Immature natural killer cell (primary cell): ENCODE measurements around the gene URM1. TPM values are rescaled to one million over a fixed set of nuclear protein-coding genes. Genes with fewer than 3 reads are reported as not detected.
A peak's percentile ranks its signal among the peaks of the same experiment; 100 is the strongest.

Experiments used
- DNase-seq, 3 donors: peaks; one replicate each; pipeline ENCODE4 v3.0.0; 2022; ENCODE audit warnings: mixed read lengths in 1 of 3
- H3K27ac Mint-ChIP-seq, 6 donors: one replicate each; pipeline ENCODE4 v1.8.0; 2020; ENCODE audit warnings: mixed read lengths in 6 of 6, mild to moderate bottlenecking in 5 of 6, inconsistent platforms in 4 of 6, moderate library complexity in 3 of 6
- H3K27me3 Mint-ChIP-seq, 3 donors: one replicate each; pipeline ENCODE4 v1.8.0; 2020 to 2021; ENCODE audit warnings: low read depth in 3 of 3, mild to moderate bottlenecking in 3 of 3, mixed read lengths in 3 of 3, moderate library complexity in 3 of 3, inconsistent platforms in 1 of 3
- H3K36me3 Mint-ChIP-seq, 3 donors: one replicate each; pipeline ENCODE4 v1.8.0; 2020; ENCODE audit warnings: mixed read lengths in 3 of 3, inconsistent platforms in 2 of 3, mild to moderate bottlenecking in 2 of 3
- H3K4me1 Mint-ChIP-seq, 2 donors: one replicate each; pipeline ENCODE4 v1.8.0; 2020; ENCODE audit warnings: inconsistent platforms in 2 of 2, mild to moderate bottlenecking in 2 of 2, mixed read lengths in 2 of 2, moderate library complexity in 1 of 2
- H3K4me3 Mint-ChIP-seq, 5 donors: one replicate each; pipeline ENCODE4 v1.8.0; 2020; ENCODE audit warnings: mild to moderate bottlenecking in 5 of 5, mixed read lengths in 5 of 5, inconsistent platforms in 3 of 5, moderate library complexity in 3 of 5
- H3K9me3 Mint-ChIP-seq, 6 donors: one replicate each; pipeline ENCODE4 v1.8.0; 2020; ENCODE audit warnings: mild to moderate bottlenecking in 6 of 6, mixed read lengths in 6 of 6, inconsistent platforms in 4 of 6, moderate library complexity in 3 of 6
- polyA plus RNA-seq, 3 donors: library from polyadenylated mRNA; unstranded; fragments of 300-500 nt; fragmentation: Illumina TruSeq; gene quantifications; one replicate each; pipeline ENCODE4 v1.2.3, GENCODE V29; 2021

URM1 gene
- polyA plus RNA-seq, 3 donors from 2014 or later, result 52.6 to 70.1 (median 61.5) TPM

GRCh38 chr9:128339761-128340690 lies 31.1 kb upstream of the URM1 start, which contains the start of gene SLC27A4:
Gene SLC27A4 (plus strand): TSS chr9:128340527. CDS start chr9:128343133, 2,606 bp downstream.
- DNase-seq, result peak; percentile 75 to 81 (median 79)
- Mint-ChIP-seq H3K27ac (peak within 1 kb of the TSS; percentile 74 to 97 (median 89)), H3K9me3 (no peaks in the 10 kb centered on the region), H3K36me3 (peaks cover 0 to 14% (median 0%) of the 10 kb centered on the region in 3 donors), H3K4me3 (peak within 1 kb of the TSS; percentile 88 to 100 (median 94)), H3K4me1 (peaks cover 8 to 12% of the 10 kb centered on the region in 2 donors), H3K27me3 (peaks cover 2 to 4% (median 4%) of the 10 kb centered on the region in 3 donors)

DNA sequence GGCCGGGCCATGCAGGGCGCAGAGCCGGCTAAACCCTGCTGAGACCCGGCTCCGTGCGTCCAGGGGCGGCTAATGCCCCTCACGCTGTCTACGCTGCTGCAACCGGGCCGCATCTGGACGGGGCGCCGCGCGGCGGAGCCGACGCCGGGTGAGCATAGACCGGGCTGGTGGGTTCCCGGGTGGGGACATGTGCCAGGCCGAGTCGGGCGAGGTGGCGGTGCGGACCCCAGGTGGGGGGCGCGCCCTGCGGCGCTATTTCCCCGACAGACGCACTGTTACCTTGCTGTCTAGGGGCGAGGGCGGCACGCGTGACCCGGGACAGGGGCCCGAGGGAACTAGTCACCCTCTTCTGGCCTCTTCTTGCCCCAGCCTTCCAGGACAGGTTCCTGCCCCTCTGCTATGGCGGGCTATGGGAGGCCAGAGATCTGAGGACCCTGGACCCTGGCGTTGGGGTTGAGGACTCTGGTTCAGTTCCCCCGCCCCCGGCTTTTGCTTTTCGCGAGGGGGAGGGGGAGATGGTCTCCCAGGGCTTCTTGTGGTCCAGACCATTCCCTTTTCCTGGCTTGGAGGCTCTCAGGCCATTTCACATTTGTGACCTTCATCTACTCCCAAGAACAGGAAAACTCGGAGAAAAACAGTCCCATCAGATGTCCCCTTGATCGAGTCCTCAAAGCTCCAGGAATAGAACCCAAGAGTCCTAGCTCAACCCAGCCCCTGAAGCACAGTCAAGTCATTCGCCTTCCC lies 30.3 kb upstream of the URM1 start:
- DNase-seq, result no peak
- Mint-ChIP-seq H3K36me3 (peaks cover 0 to 17% (median 0%) of the 10 kb centered on the region in 3 donors), H3K4me3 (peak overlapping the region; percentile 88 to 100 (median 94)), H3K27ac (peak overlapping the region; percentile 74 to 97 (median 89)), H3K4me1 (peaks cover 8 to 12% of the 10 kb centered on the region in 2 donors), H3K9me3 (no peaks in the 10 kb centered on the region), H3K27me3 (peaks cover 2 to 4% (median 4%) of the 10 kb centered on the region in 3 donors)

GRCh38 chr9:128341435-128341849 lies 29.7 kb upstream of the URM1 start:
- Mint-ChIP-seq H3K27me3 (peaks cover 2 to 4% (median 2%) of the 10 kb centered on the region in 3 donors), H3K27ac (peak overlapping the region; percentile 74 to 97 (median 89)), H3K9me3 (no peaks in the 10 kb centered on the region), H3K4me3 (peak overlapping the region; percentile 88 to 100 (median 94)), H3K4me1 (peaks cover 8 to 12% of the 10 kb centered on the region in 2 donors), H3K36me3 (peaks cover 0 to 17% (median 0%) of the 10 kb centered on the region in 3 donors)
- DNase-seq, result peak; percentile 45 to 59 (median 52)

- H3K4me1 Mint-ChIP-seq, result peaks cover 8 to 12% of the 10 kb centered on the region in 2 donors
- peaks cover 0 to 25% (median 0%) of the 10 kb centered on the region in 3 donors for H3K36me3 Mint-ChIP-seq
- no peak for DNase-seq
- no peak overlapping the region for H3K4me3 Mint-ChIP-seq
- no peak overlapping the region for H3K27ac Mint-ChIP-seq
- H3K9me3 Mint-ChIP-seq, result no peaks in the 10 kb centered on the region
- H3K27me3 Mint-ChIP-seq, result peaks cover 2 to 4% (median 4%) of the 10 kb centered on the region in 3 donors
These were observed 28.0 kb upstream of the URM1 start for GRCh38 chr9:128342971-128343680.

DNA sequence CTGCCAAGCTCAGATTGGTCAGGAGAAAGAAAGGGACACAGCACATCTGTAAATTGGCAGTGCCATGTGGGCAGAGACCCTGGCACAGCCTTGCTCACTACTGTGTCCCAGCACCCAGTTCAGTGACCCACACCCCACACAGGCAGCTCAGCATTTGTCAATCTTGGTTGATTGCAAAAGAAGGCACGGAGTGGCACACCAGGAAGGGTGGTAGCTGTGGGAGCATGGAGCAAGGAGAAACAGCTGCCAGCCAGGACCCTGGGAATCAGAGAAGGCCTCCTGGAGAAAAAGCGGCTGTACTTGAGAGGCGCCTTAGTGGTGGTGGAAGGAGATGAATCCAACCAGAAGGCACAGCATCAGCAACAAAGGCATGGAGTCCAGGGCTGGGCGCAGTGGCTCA lies 27.3 kb upstream of the URM1 start:
- no peak for DNase-seq
- no peak overlapping the region for H3K27ac Mint-ChIP-seq
- H3K9me3 Mint-ChIP-seq, result no peaks in the 10 kb centered on the region
- H3K4me1 Mint-ChIP-seq, result peaks cover 8 to 12% of the 10 kb centered on the region in 2 donors
- H3K4me3 Mint-ChIP-seq, result no peak overlapping the region
- peaks cover 0 to 25% (median 0%) of the 10 kb centered on the region in 3 donors for H3K36me3 Mint-ChIP-seq
- H3K27me3 Mint-ChIP-seq, result peaks cover 2 to 4% (median 3%) of the 10 kb centered on the region in 3 donors

- H3K27ac Mint-ChIP-seq, result no peak overlapping the region
- peaks cover 6 to 8% of the 10 kb centered on the region in 2 donors for H3K4me1 Mint-ChIP-seq
- H3K9me3 Mint-ChIP-seq, result no peaks in the 10 kb centered on the region
- DNase-seq, result no peak
- H3K27me3 Mint-ChIP-seq, result peaks cover 2 to 4% (median 2%) of the 10 kb centered on the region in 3 donors
- H3K4me3 Mint-ChIP-seq, result no peak overlapping the region
- peaks cover 0 to 31% (median 0%) of the 10 kb centered on the region in 3 donors for H3K36me3 Mint-ChIP-seq
These were observed 26.1 kb upstream of the URM1 start for GRCh38 chr9:128344931-128345605.

GRCh38 chr9:128349125-128349524 lies 22.0 kb upstream of the URM1 start:
- Mint-ChIP-seq H3K4me3 (no peak overlapping the region), H3K36me3 (peaks cover 0 to 32% (median 0%) of the 10 kb centered on the region in 3 donors), H3K27ac (no peak overlapping the region), H3K27me3 (peaks cover 0 to 2% (median 1%) of the 10 kb centered on the region in 3 donors), H3K9me3 (no peaks in the 10 kb centered on the region), H3K4me1 (no peaks in the 10 kb centered on the region)
- no peak for DNase-seq

- Mint-ChIP-seq H3K36me3 (peaks cover 0 to 30% (median 0%) of the 10 kb centered on the region in 3 donors), H3K27me3 (peaks cover 0 to 2% (median 1%) of the 10 kb centered on the region in 3 donors), H3K27ac (no peak overlapping the region), H3K4me1 (no peaks in the 10 kb centered on the region), H3K4me3 (no peak overlapping the region), H3K9me3 (no peaks in the 10 kb centered on the region)
- no peak for DNase-seq
These were observed 21.4 kb upstream of the URM1 start for GRCh38 chr9:128349772-128350171.

DNA sequence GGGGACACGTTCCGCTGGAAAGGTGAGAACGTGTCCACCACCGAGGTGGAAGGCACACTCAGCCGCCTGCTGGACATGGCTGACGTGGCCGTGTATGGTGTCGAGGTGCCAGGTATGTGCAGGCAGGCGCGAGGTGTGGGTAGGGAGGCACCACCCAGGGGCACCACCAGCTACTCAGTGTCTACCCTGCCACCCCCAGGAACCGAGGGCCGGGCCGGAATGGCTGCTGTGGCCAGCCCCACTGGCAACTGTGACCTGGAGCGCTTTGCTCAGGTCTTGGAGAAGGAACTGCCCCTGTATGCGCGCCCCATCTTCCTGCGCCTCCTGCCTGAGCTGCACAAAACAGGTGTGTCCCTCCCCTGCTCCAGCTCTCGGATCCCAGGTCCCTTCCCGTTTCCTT lies 15.7 kb upstream of the URM1 start:
- H3K27me3 Mint-ChIP-seq, result peaks cover 0 to 3% (median 1%) of the 10 kb centered on the region in 3 donors
- H3K4me1 Mint-ChIP-seq, result no peaks in the 10 kb centered on the region
- no peaks in the 10 kb centered on the region for H3K9me3 Mint-ChIP-seq
- no peak overlapping the region for H3K4me3 Mint-ChIP-seq
- no peak overlapping the region for H3K27ac Mint-ChIP-seq
- H3K36me3 Mint-ChIP-seq, result peaks cover 0 to 17% (median 6%) of the 10 kb centered on the region in 3 donors
- DNase-seq, result no peak

DNA sequence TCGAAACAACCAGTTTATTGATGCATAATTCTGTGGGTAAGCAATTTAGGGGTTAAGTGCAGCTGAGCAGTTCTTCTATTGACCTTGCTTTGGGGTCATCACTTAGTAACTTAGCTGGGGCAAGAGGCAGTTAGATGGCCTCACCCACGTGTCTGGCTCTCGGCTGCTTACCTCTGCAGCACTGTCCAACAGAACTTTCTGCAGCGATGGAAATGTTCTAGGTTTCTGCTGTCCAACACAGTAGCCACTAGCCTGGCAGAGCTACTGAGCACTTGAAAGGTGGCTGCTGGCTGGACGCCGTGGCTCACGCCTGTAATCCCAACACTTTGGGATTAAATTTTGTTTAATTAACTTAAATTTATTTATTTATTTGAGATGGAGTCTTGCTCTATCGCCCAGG lies 13.1 kb upstream of the URM1 start:
- H3K4me3 Mint-ChIP-seq, result no peak overlapping the region
- peaks cover 6 to 13% of the 10 kb centered on the region in 2 donors for H3K4me1 Mint-ChIP-seq
- H3K27me3 Mint-ChIP-seq, result peaks cover 0 to 3% (median 2%) of the 10 kb centered on the region in 3 donors
- H3K9me3 Mint-ChIP-seq, result no peaks in the 10 kb centered on the region
- DNase-seq, result no peak
- H3K27ac Mint-ChIP-seq, result no peak overlapping the region
- H3K36me3 Mint-ChIP-seq, result peaks cover 0 to 12% (median 6%) of the 10 kb centered on the region in 3 donors

DNA sequence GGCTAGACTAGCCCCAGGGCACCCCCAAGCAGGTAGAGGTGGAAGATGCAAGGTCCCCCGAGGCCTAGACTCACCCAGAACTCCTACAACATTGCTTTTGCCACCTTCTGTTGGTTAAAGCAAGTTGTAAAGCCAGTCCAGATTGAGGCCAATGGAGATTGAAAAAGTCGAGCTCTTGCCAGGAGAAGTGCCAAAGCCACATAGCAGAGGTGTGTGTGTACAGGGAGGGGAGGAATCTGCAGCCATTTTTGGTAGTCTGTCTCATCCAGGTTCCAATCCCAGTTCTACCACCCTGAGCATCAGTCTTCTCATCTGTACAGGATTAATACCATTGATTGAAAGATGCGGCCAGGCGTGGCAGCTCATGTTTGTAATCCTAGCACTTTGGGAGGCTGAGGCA lies 12.3 kb upstream of the URM1 start:
- Mint-ChIP-seq H3K36me3 (peaks cover 0 to 7% (median 6%) of the 10 kb centered on the region in 3 donors), H3K27ac (no peak overlapping the region), H3K4me3 (no peak overlapping the region), H3K4me1 (peaks cover 6 to 13% of the 10 kb centered on the region in 2 donors), H3K9me3 (no peaks in the 10 kb centered on the region), H3K27me3 (peaks cover 0 to 3% (median 1%) of the 10 kb centered on the region in 3 donors)
- DNase-seq, result no peak

DNA sequence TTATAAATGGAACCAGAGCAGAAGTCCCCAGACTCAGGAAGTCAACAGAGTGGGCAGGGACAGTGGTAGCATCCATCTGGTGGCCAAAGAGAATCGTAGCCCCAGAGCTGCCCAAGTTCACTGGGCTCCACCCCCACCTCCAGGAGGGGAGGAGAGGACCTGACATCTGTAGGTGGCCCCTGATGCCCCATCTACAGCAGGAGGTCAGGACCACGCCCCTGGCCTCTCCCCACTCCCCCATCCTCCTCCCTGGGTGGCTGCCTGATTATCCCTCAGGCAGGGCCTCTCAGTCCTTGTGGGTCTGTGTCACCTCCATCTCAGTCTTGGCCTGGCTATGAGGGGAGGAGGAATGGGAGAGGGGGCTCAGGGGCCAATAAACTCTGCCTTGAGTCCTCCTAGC lies 10.3 kb upstream of the URM1 start:
- Mint-ChIP-seq H3K27me3 (peaks cover 1 to 5% (median 4%) of the 10 kb centered on the region in 3 donors), H3K9me3 (no peaks in the 10 kb centered on the region), H3K27ac (no peak overlapping the region), H3K36me3 (peaks cover 0 to 4% (median 3%) of the 10 kb centered on the region in 3 donors), H3K4me3 (no peak overlapping the region), H3K4me1 (peaks cover 6 to 13% of the 10 kb centered on the region in 2 donors)
- no peak for DNase-seq
